GM18951 (cell line): ENCODE results near the gene C1orf74.
A peak's percentile ranks its signal among the peaks of the same experiment; 100 is the strongest.

Experiments
- POLR2A ChIP-seq: IDR thresholded peaks from 4 replicates; pipeline ENCODE4 v1.6.1; 2011; ENCODE audit warnings: mild to moderate bottlenecking; ENCODE audit not compliant: insufficient read length, insufficient read depth; ENCODE audit errors: extremely low read depth
- in situ Hi-C: fragments of 300-500 bp; cut with MboI; formaldehyde crosslinking; loops from one replicate; pipeline ENCODE4 v1.12.0; 2022; ENCODE audit warnings: low sequenced_read_pairs, mixed read lengths, inconsistent platforms; ENCODE audit not compliant: unreplicated experiment

The C1orf74 gene

GRCh38 chr1:209755256-209755655 lies 29.1 kb downstream of the C1orf74 start:
- in situ Hi-C loops: no loop called here
- no peak for TF ChIP-seq POLR2A

- no peak for TF ChIP-seq POLR2A
These were observed 31.5 kb downstream of the C1orf74 start for GRCh38 chr1:209752890-209753289.

GRCh38 chr1:209751627-209752231 lies 32.6 kb downstream of the C1orf74 start:
- TF ChIP-seq POLR2A: no peak
- in situ Hi-C loops: no loop called here

More at GRCh38 chr1:209752890-209753289, 31.5 kb downstream of the C1orf74 start:
- in situ Hi-C loops: no loop called here

GRCh38 chr1:209749670-209750323 lies 34.6 kb downstream of the C1orf74 start:
- TF ChIP-seq POLR2A: no peak
- in situ Hi-C loops: no loop called here

- in situ Hi-C loops: no loop called here
- no peak for TF ChIP-seq POLR2A
These were observed 35.2 kb downstream of the C1orf74 start for GRCh38 chr1:209749205-209749604.

GRCh38 chr1:209748620-209749019 lies 35.7 kb downstream of the C1orf74 start:
- in situ Hi-C loops: no loop called here
- TF ChIP-seq POLR2A: no peak

- peak; percentile 23 for TF ChIP-seq POLR2A
- in situ Hi-C loops: no loop called here
These were observed 36.6 kb downstream of the C1orf74 start for GRCh38 chr1:209747580-209748262.

- TF ChIP-seq POLR2A: no peak
- in situ Hi-C loops: no loop called here
These were observed 37.8 kb downstream of the C1orf74 start for GRCh38 chr1:209746451-209747165.

GRCh38 chr1:209743145-209743482 lies 41.2 kb downstream of the C1orf74 start:
- in situ Hi-C loops: no loop called here
- no peak for TF ChIP-seq POLR2A

GRCh38 chr1:209742409-209743144 lies 41.8 kb downstream of the C1orf74 start:
- no peak for TF ChIP-seq POLR2A

GRCh38 chr1:209741889-209742288 lies 42.5 kb downstream of the C1orf74 start:
- TF ChIP-seq POLR2A: no peak
- in situ Hi-C loops: no loop called here

More at GRCh38 chr1:209742409-209743144, 41.8 kb downstream of the C1orf74 start:
- in situ Hi-C loops: no loop called here

GRCh38 chr1:209741193-209741592 lies 43.2 kb downstream of the C1orf74 start:
- in situ Hi-C loops: no loop called here
- no peak for TF ChIP-seq POLR2A

GRCh38 chr1:209738270-209738669 lies 46.1 kb downstream of the C1orf74 start:
- no peak for TF ChIP-seq POLR2A
- in situ Hi-C loops: no loop called here
